ENCODE results near the gene BANF2. TPM values are rescaled to one million over a fixed set of nuclear protein-coding genes. Genes with fewer than 3 reads are reported as not detected.
A peak's percentile ranks its signal among the peaks of the same experiment; 100 is the strongest.

The BANF2 gene
- total and polyA plus RNA-seq, 2 of the 4 experiments (the other 2 are of a cell fraction), result not detected

GRCh38 chr20:17691758-17692157 lies 8.0 kb upstream of the BANF2 start:
- no peak overlapping the region for H2BK120ac ChIP-seq (ENCODE audit: low read depth, low read length)
- no peak overlapping the region for H3K4me3 ChIP-seq (ENCODE audit: insufficient read depth, low read depth, low read length)
- in situ Hi-C loops (cut with MboI; ENCODE audit: low sequenced_read_pairs) (no loop called here), dilution Hi-C loops (cut with HindIII; ENCODE audit: low sequenced_read_pairs, unreplicated experiment) (no loop called here), intact Hi-C loops (cut with micrococcal nuclease) (no loop called here)
- no peak overlapping the region for H3K56ac ChIP-seq (ENCODE audit: extremely low read depth, insufficient read depth, low read length)
- H3K27ac ChIP-seq (ENCODE audit: insufficient read depth, low read length), result no peak overlapping the region
- H3K23ac ChIP-seq (ENCODE audit: low read depth, low read length), result no peak overlapping the region
- BruUV-seq (replicated peaks), result no TSS peak
- H2AFZ ChIP-seq (replicated peaks; ENCODE audit: low read length, poor library complexity), result no peak overlapping the region
- no peaks in the 10 kb centered on the region for H3K9me1 ChIP-seq (ENCODE audit: insufficient read depth, low read length)
- DNase-seq (no peak), ATAC-seq (ENCODE audit: low read depth) (no peak)
- peaks cover 3% of the 10 kb centered on the region; the same call in 1 of the 2 replicates for H3K27me3 ChIP-seq (ENCODE audit: control insufficient read depth, insufficient read depth, low read length)
- peaks cover 2% of the 10 kb centered on the region; the same call in 1 of the 2 replicates for H3K4me1 ChIP-seq (ENCODE audit: control insufficient read depth, insufficient read depth, low read length)
- H4K91ac ChIP-seq (ENCODE audit: insufficient read depth, low read depth, low read length), result no peak overlapping the region
- ChIA-PET POLR2A (ENCODE audit: unreplicated experiment) (interaction anchor here (0.7 to 1.2 kb wide), 2 partner anchors 10 to 16 kb away, joined by 3 to 4 read pairs; partner anchors contain the start of gene RRBP1), CTCF (interaction anchor here (0.6 kb wide), 3 partner anchors 203 to 266 kb away, joined by 3 to 5 read pairs (median 3); no protein-coding TSS in a partner anchor)
- WGBS, 2 experiments (ENCODE audit: extremely low coverage in 2 of 2, insufficient read length in 1 of 2), result no CpG with 5 or more reads among the region's 2 CpGs
- H2AK5ac ChIP-seq (ENCODE audit: low read depth, low read length), result no peak overlapping the region
- no peak overlapping the region for H4K8ac ChIP-seq (ENCODE audit: low read depth in 2 of 2, low read length in 2 of 2)
- H3K36me3 ChIP-seq (ENCODE audit: control insufficient read depth, insufficient read depth, low read length), result no peaks in the 10 kb centered on the region
- H3K14ac ChIP-seq (replicated peaks; ENCODE audit: low read depth, low read length), result no peak overlapping the region
- peaks cover 8% of the 10 kb centered on the region for H3K9me3 ChIP-seq (ENCODE audit: control insufficient read depth, insufficient read depth, low read length)
- no peak overlapping the region for H2AK9ac ChIP-seq (replicated peaks; ENCODE audit: low read depth, low read length, poor library complexity)
- H3K4ac ChIP-seq (ENCODE audit: low read depth, low read length), result no peak overlapping the region
- no peak overlapping the region for H4K5ac ChIP-seq (ENCODE audit: low read depth, low read length)
- no peak overlapping the region for H3K4me2 ChIP-seq (ENCODE audit: low read depth, low read length)
- no peak overlapping the region for H2BK20ac ChIP-seq (ENCODE audit: low read depth, low read length)
- H3K9ac ChIP-seq (ENCODE audit: low read depth, low read length), result no peak overlapping the region
- no peak overlapping the region for H3K18ac ChIP-seq (ENCODE audit: low read depth, low read length)
- no peak for TF ChIP-seq SMC3 (IDR thresholded peaks at IDR 0.05; ENCODE audit: low read depth, low read length)
- TF ChIP-seq BHLHE40 (IDR thresholded peaks at IDR 0.05; ENCODE audit: low read depth, low read length), result no peak
- TF ChIP-seq CHD1 (IDR thresholded peaks at IDR 0.05; ENCODE audit: low read depth, low read length), result no peak
- TF ChIP-seq MAFK (IDR thresholded peaks at IDR 0.05; ENCODE audit: low read depth, low read length), result peak; percentile 23; the same call in 1 of the 2 replicates
- H2BK5ac ChIP-seq (ENCODE audit: low read depth, low read length, poor library complexity, severe bottlenecking), result no peak overlapping the region
- H2BK15ac ChIP-seq (ENCODE audit: low read depth, low read length), result no peak overlapping the region
- no peaks in the 10 kb centered on the region for H3K79me1 ChIP-seq (ENCODE audit: low read depth in 1 of 2, low read length in 2 of 2)
- no peaks in the 10 kb centered on the region for H4K20me1 ChIP-seq (ENCODE audit: insufficient read depth, low read length)

Measured in IMR-90 (cell line).